NCI-H748 treated with DMSO at 0.1 percent for 48 hours (cell line): Measurements from ENCODE around the gene TUBB2B.
A peak's percentile ranks its signal among the peaks of the same experiment; 100 is the strongest.
"Not testable (repeated sequence)": the region's sequence is repeated elsewhere in the genome, so short reads cannot be mapped to it uniquely, and the experiment has no call there.

Source experiments
- DNase-seq: peaks from one replicate; lab custom pipeline; 2025; lab: John Stamatoyannopoulos, UW

The TUBB2B gene

GRCh38 chr6:3258201-3258600, 30.7 kb upstream of the TUBB2B start:
- DNase-seq: no peak

- no peak for DNase-seq
Measured at GRCh38 chr6:3253597-3253961, 26.1 kb upstream of the TUBB2B start.

GRCh38 chr6:3252861-3253596, 25.6 kb upstream of the TUBB2B start:
- no peak for DNase-seq

- DNase-seq: no peak
Measured at GRCh38 chr6:3252369-3252768, 24.9 kb upstream of the TUBB2B start.

- DNase-seq: peak; percentile 90
Measured at GRCh38 chr6:3251462-3252314, 24.2 kb upstream of the TUBB2B start.

GRCh38 chr6:3250231-3250675, 22.8 kb upstream of the TUBB2B start:
- no peak for DNase-seq

GRCh38 chr6:3249821-3250220, 22.4 kb upstream of the TUBB2B start:
- no peak for DNase-seq

- DNase-seq: peak; percentile 75
Measured at GRCh38 chr6:3247255-3248146, 20.0 kb upstream of the TUBB2B start.

GRCh38 chr6:3245216-3245615, 17.8 kb upstream of the TUBB2B start:
- DNase-seq: no peak

GRCh38 chr6:3244832-3245161, 17.3 kb upstream of the TUBB2B start:
- not testable (repeated sequence) for DNase-seq

GRCh38 chr6:3244003-3244831, 16.8 kb upstream of the TUBB2B start:
- no peak for DNase-seq

GRCh38 chr6:3242768-3243167, 15.3 kb upstream of the TUBB2B start:
- DNase-seq: no peak

GRCh38 chr6:3241745-3242144, 14.3 kb upstream of the TUBB2B start:
- DNase-seq: not testable (repeated sequence)

- no peak for DNase-seq
Measured at GRCh38 chr6:3240595-3240994, 13.1 kb upstream of the TUBB2B start.

GRCh38 chr6:3239110-3239830, 11.8 kb upstream of the TUBB2B start:
- no peak for DNase-seq

- no peak for DNase-seq
Measured at GRCh38 chr6:3237761-3238662, 10.6 kb upstream of the TUBB2B start.

- no peak for DNase-seq
Measured at GRCh38 chr6:3236005-3236404, 8.6 kb upstream of the TUBB2B start.

GRCh38 chr6:3235486-3235885, 8.0 kb upstream of the TUBB2B start:
- no peak for DNase-seq

GRCh38 chr6:3233904-3234303, 6.5 kb upstream of the TUBB2B start:
- no peak for DNase-seq

- no peak for DNase-seq
Measured at GRCh38 chr6:3233321-3233720, 5.9 kb upstream of the TUBB2B start.
